Nephron progenitor cell (in vitro differentiated cells): Measurements from ENCODE around the gene GK.

Experiments used
- DNase-seq: peaks from one replicate; pipeline ENCODE4 v3.0.0; 2021
- H3K27ac Mint-ChIP-seq: 2 replicates; pipeline ENCODE4 v1.8.0; 2021; ENCODE audit warnings: mild to moderate bottlenecking, moderate library complexity, mixed read lengths
- H3K27me3 Mint-ChIP-seq: 2 replicates; pipeline ENCODE4 v1.8.0; 2021; ENCODE audit warnings: mild to moderate bottlenecking, low read depth, mixed read lengths; ENCODE audit not compliant: poor library complexity
- H3K36me3 Mint-ChIP-seq: 2 replicates; pipeline ENCODE4 v1.8.0; 2021; ENCODE audit warnings: low read depth, mixed read lengths
- H3K4me1 Mint-ChIP-seq: 2 replicates; pipeline ENCODE4 v1.8.0; 2021; ENCODE audit warnings: mixed read lengths
- H3K4me3 Mint-ChIP-seq: 2 replicates; pipeline ENCODE4 v1.8.0; 2021; ENCODE audit warnings: mild to moderate bottlenecking, moderate library complexity, mixed read lengths
- H3K9me3 Mint-ChIP-seq: 2 replicates; pipeline ENCODE4 v1.8.0; 2021; ENCODE audit warnings: mild to moderate bottlenecking, moderate library complexity, mixed read lengths
- CTCF ChIP-seq: fragments of 200-600 bp; sonication (generic); IDR thresholded peaks from 2 replicates; pipeline ENCODE4 v1.5.0; 2021; ENCODE audit warnings: antibody characterized with exemption

The GK gene

GRCh38 chrX:30657196-30658161, 4.3 kb downstream of the GK start:
- no peak overlapping the region for H3K4me3 Mint-ChIP-seq
- H3K27ac Mint-ChIP-seq, result no peak overlapping the region
- DNase-seq, result no peak
- no peaks in the 10 kb centered on the region for H3K27me3 Mint-ChIP-seq
- no peak for TF ChIP-seq CTCF
- peaks cover 11% of the 10 kb centered on the region for H3K4me1 Mint-ChIP-seq
- no peaks in the 10 kb centered on the region for H3K36me3 Mint-ChIP-seq
- H3K9me3 Mint-ChIP-seq, result no peaks in the 10 kb centered on the region

GRCh38 chrX:30659421-30659820, 6.2 kb downstream of the GK start:
- Mint-ChIP-seq H3K36me3 (no peaks in the 10 kb centered on the region), H3K27me3 (no peaks in the 10 kb centered on the region), H3K4me1 (peaks cover 5% of the 10 kb centered on the region), H3K27ac (no peak overlapping the region), H3K9me3 (no peaks in the 10 kb centered on the region), H3K4me3 (no peak overlapping the region)
- DNase-seq, result no peak
- TF ChIP-seq CTCF, result no peak

GRCh38 chrX:30661228-30661627, 8.0 kb downstream of the GK start:
- no peaks in the 10 kb centered on the region for H3K9me3 Mint-ChIP-seq

GRCh38 chrX:30663322-30663721, 10.1 kb downstream of the GK start:
- Mint-ChIP-seq H3K36me3 (peaks cover 5% of the 10 kb centered on the region), H3K27me3 (no peaks in the 10 kb centered on the region), H3K27ac (no peak overlapping the region), H3K9me3 (no peaks in the 10 kb centered on the region), H3K4me1 (peaks cover 5% of the 10 kb centered on the region), H3K4me3 (no peak overlapping the region)
- TF ChIP-seq CTCF, result no peak
- no peak for DNase-seq

More at GRCh38 chrX:30661228-30661627, 8.0 kb downstream of the GK start:
- Mint-ChIP-seq H3K36me3 (no peaks in the 10 kb centered on the region), H3K27ac (peak overlapping the region; percentile 72), H3K4me1 (peaks cover 5% of the 10 kb centered on the region), H3K27me3 (no peaks in the 10 kb centered on the region), H3K4me3 (no peak overlapping the region)
- TF ChIP-seq CTCF, result no peak
- no peak for DNase-seq

GRCh38 chrX:30665471-30665870, 12.2 kb downstream of the GK start:
- Mint-ChIP-seq H3K27me3 (no peaks in the 10 kb centered on the region), H3K9me3 (no peaks in the 10 kb centered on the region), H3K36me3 (peaks cover 22% of the 10 kb centered on the region), H3K27ac (no peak overlapping the region), H3K4me1 (peaks cover 5% of the 10 kb centered on the region), H3K4me3 (no peak overlapping the region)
- no peak for DNase-seq
- no peak for TF ChIP-seq CTCF

- no peaks in the 10 kb centered on the region for H3K27me3 Mint-ChIP-seq
- no peak overlapping the region for H3K27ac Mint-ChIP-seq
- H3K9me3 Mint-ChIP-seq, result no peaks in the 10 kb centered on the region
- H3K36me3 Mint-ChIP-seq, result peaks cover 24% of the 10 kb centered on the region
- H3K4me3 Mint-ChIP-seq, result no peak overlapping the region
- DNase-seq, result no peak
- no peak for TF ChIP-seq CTCF
- peaks cover 3% of the 10 kb centered on the region for H3K4me1 Mint-ChIP-seq
Observed at GRCh38 chrX:30666094-30666493, 12.9 kb downstream of the GK start.
